GM12878 (cell line): Measurements from ENCODE around the gene ZNF154. TPM values are rescaled to one million over a fixed set of nuclear protein-coding genes. Genes with fewer than 3 reads are reported as not detected.

ENCODE experiments used
- ATAC-seq: fragments of 200-7000 bp; cut with Tn5 transposase; 3 replicates; pipeline ENCODE4 v1.9.1; 2020; ENCODE audit warnings: mild to moderate bottlenecking, moderate library complexity
- BruUV-seq: library from RNA; stranded (reverse); fragments of 400-500 nt; replicated peaks from 2 replicates; lab custom pipeline; 2021; lab: Mats Ljungman, UMichigan
- CTCF ChIA-PET: fragments of 300-600 bp; sonication (Branson Sonifier 250); formaldehyde crosslinking; extraction: SDS; loops from one replicate; lab custom pipeline; 2021; ENCODE audit warnings: inconsistent platforms; lab: Yijun Ruan, JAX
- POLR2A ChIA-PET: fragments of 350-600 bp; formaldehyde crosslinking; extraction: SDS; loops from one replicate; lab custom pipeline; 2021; ENCODE audit warnings: inconsistent platforms; lab: Charles Lee
- RAD21 ChIA-PET: fragments of 300-600 bp; sonication (Branson Sonifier 250); formaldehyde crosslinking; loops from one replicate; lab custom pipeline; 2023; ENCODE audit warnings: antibody characterized with exemption; ENCODE audit not compliant: unreplicated experiment; lab: Charles Lee
- SMC1A ChIA-PET: fragments of 300-600 bp; sonication (Branson Sonifier 250); formaldehyde crosslinking; loops from one replicate; lab custom pipeline; 2023; ENCODE audit not compliant: unreplicated experiment, uncharacterized antibody; lab: Charles Lee
- DNase-seq: peaks from one replicate; pipeline ENCODE4 v3.0.0-alpha.2; 2011; ENCODE audit warnings: low read depth, low spot score
- FAIRE-seq: peaks from 3 replicates; lab custom pipeline; 2011; peaks lifted over from hg19 to GRCh38; lab: Jason Lieb, UNC
- H2AFZ ChIP-seq: 2 replicates; pipeline ENCODE4 v1.6.0; 2011; ENCODE audit warnings: low read depth, low read length, control low read depth; ENCODE audit not compliant: control insufficient read depth
- H3K27ac ChIP-seq: 2 replicates; pipeline ENCODE4 v1.5.1; 2011; ENCODE audit warnings: control low read depth; ENCODE audit not compliant: control insufficient read depth, insufficient read depth
- H3K27me3 ChIP-seq, 2 experiments: replicated peaks in 1 of 2; 2 replicates each; pipeline versions ENCODE4 v1.6.0 to v1.6.1; 2011; ENCODE audit warnings: low read length in 1 of 2; ENCODE audit not compliant: control insufficient read depth in 2 of 2, insufficient read depth in 2 of 2
- H3K36me3 ChIP-seq, 2 experiments: 2 replicates each; pipeline ENCODE4 v1.5.1; 2011; ENCODE audit warnings: low read length in 1 of 2; ENCODE audit not compliant: control insufficient read depth in 2 of 2, insufficient read depth in 2 of 2
- H3K4me1 ChIP-seq: 2 replicates; pipeline ENCODE4 v1.6.1; 2011; ENCODE audit warnings: mild to moderate bottlenecking, low read length, moderate library complexity, mixed read lengths; ENCODE audit not compliant: control insufficient read depth, insufficient read depth
- H3K4me2 ChIP-seq: 2 replicates; pipeline ENCODE4 v1.6.0; 2011; ENCODE audit warnings: control low read depth; ENCODE audit not compliant: control insufficient read depth, insufficient read depth
- H3K4me3 ChIP-seq: fragments of 200-600 bp; sonication (generic); 2 replicates; pipeline ENCODE4 v1.5.1; 2016
- H3K79me2 ChIP-seq: 2 replicates; pipeline ENCODE4 v1.6.0; 2011; ENCODE audit warnings: low read length; ENCODE audit not compliant: control insufficient read depth, insufficient read depth
- H3K9ac ChIP-seq: 2 replicates; pipeline ENCODE4 v1.8.0; 2011; ENCODE audit warnings: low read length, control low read depth, mixed read lengths; ENCODE audit not compliant: control insufficient read depth, insufficient read depth
- H3K9me3 ChIP-seq: replicated peaks from 3 replicates; pipeline ENCODE4 v1.5.1; 2011; ENCODE audit warnings: mild to moderate bottlenecking, low read length; ENCODE audit not compliant: control insufficient read depth, insufficient read depth
- H4K20me1 ChIP-seq: 2 replicates; pipeline ENCODE4 v1.6.0; 2011; ENCODE audit not compliant: control insufficient read depth, insufficient read depth
- ESRRA ChIP-seq: IDR thresholded peaks from 2 replicates; pipeline ENCODE4 v1.6.1; 2012; ENCODE audit warnings: mild to moderate bottlenecking, low read length, improper control_type of control experiment
- NR2F1 ChIP-seq: fragments of 450-650 bp; conservative IDR thresholded peaks from 2 replicates; pipeline ENCODE4 v1.6.1; 2017; ENCODE audit warnings: mild to moderate bottlenecking
- PAX5 ChIP-seq: IDR thresholded peaks from 2 replicates; pipeline ENCODE4 v1.6.1; 2011; ENCODE audit warnings: low read depth, low read length, borderline replicate concordance
- PML ChIP-seq: IDR thresholded peaks from 2 replicates; pipeline ENCODE4 v1.6.1; 2012; ENCODE audit warnings: low read length, inconsistent platforms
- RUNX3 ChIP-seq: IDR thresholded peaks from 2 replicates; pipeline ENCODE4 v1.6.1; 2012; ENCODE audit warnings: low read length, inconsistent platforms
- TAF1 ChIP-seq: IDR thresholded peaks from 2 replicates; pipeline ENCODE4 v1.6.1; 2011; ENCODE audit warnings: mild to moderate bottlenecking, low read depth, low read length, borderline replicate concordance
- WGBS: methylation state at CpG from one replicate; pipeline ENCODE4 v1.1.6; 2016; ENCODE audit warnings: low lambda C conversion rate; ENCODE audit not compliant: insufficient replicate concordance, insufficient coverage; ENCODE audit errors: missing lambda C conversion rate; 5-methylcytosine and 5-hydroxymethylcytosine counted together
- in situ Hi-C: fragments of 300-500 bp; cut with MboI; formaldehyde crosslinking; loops from 9 replicates; pipeline ENCODE4 v1.14.3; 2018; ENCODE audit warnings: mixed read lengths
- intact Hi-C: fragments of 100-400 bp; cut with micrococcal nuclease; formaldehyde crosslinking; loops from one replicate; pipeline ENCODE4 v1.14.2; 2022; ENCODE audit not compliant: unreplicated experiment
- polyA plus RNA-seq, 11 experiments: library from polyadenylated mRNA; depleted of rRNA in 4 of 11; unstranded in 6 of 11; stranded (reverse) in 5 of 11; fragments of >200 nt; fragmentation: Nextera tagmentation in 4 of 11; fragmentation: Illumina TruSeq in 1 of 11; extraction: Ambion mirVana in 4 of 11; extraction: Trizol in 1 of 11; gene quantifications; 1 replicate in 1 of 11; 2 replicates in 10 of 11; pipeline versions ENCODE4 v1.2.1 to v1.2.3, GENCODE V29; 2011 to 2016; ENCODE audit warnings: inconsistent platforms in 2 of 11, missing spikeins in 2 of 11, low read depth in 1 of 11
- total RNA-seq, 4 experiments: library from RNA; depleted of rRNA in 3 of 4; stranded (reverse); fragments of >200 nt in 3 of 4; fragmentation: Illumina TruSeq in 1 of 4; extraction: Trizol in 1 of 4; gene quantifications; 2 replicates each; pipeline versions ENCODE4 v1.2.1 to v1.2.3, GENCODE V29; 2013 to 2021
- TF ChIP-seq, protein P1 (sequence below): IDR thresholded peaks from 2 replicates; pipeline ENCODE4 v1.6.1; 2012; ENCODE audit warnings: low read depth, low read length, improper control_type of control experiment
- TF ChIP-seq, protein P2 (sequence below): IDR thresholded peaks from 2 replicates; pipeline ENCODE4 v1.6.1; 2011; ENCODE audit warnings: mild to moderate bottlenecking, low read depth, low read length, moderate library complexity; ENCODE audit not compliant: insufficient replicate concordance
- TF ChIP-seq, protein P3 (sequence below), 3 experiments: IDR thresholded peaks in 2 of 3; conservative IDR thresholded peaks in 1 of 3; 2 replicates each; pipeline ENCODE4 v1.5.1; 2011; ENCODE audit warnings: low read depth in 3 of 3, low read length in 3 of 3, mild to moderate bottlenecking in 3 of 3, control low read depth in 2 of 3, moderate library complexity in 2 of 3, inconsistent platforms in 1 of 3, mixed read lengths in 1 of 3; ENCODE audit not compliant: control insufficient read depth in 2 of 3, insufficient read depth in 1 of 3; ENCODE audit errors: extremely low read depth in 1 of 3
- TF ChIP-seq, protein P4 (sequence below): IDR thresholded peaks from 2 replicates; pipeline ENCODE4 v1.6.1; 2012; ENCODE audit warnings: low read length, inconsistent platforms

Gene ZNF154
- total and polyA plus RNA-seq, 10 of the 15 experiments (the other 5 are each of a cell fraction or from before 2014, with no cell fraction given): 0.22 to 1.9 (median 1.1) TPM

DNA sequence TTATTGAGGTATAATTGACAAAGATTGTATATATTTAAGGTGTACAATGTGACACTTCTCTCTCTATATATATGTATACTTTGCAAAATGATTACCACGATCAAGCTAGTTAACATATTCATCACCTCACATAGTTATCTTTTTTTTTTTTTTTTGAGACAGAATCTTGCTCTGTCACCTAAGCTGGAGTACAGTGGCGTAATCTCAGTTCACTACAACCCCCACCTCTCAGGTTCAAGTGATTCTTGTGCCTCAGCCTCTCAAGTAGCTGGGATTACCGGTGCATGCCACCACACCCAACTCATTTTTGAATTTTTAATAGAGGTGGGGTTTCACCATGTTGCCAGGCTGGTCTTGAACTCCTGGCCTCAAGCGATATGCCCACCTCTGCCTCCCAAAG lies 36.5 kb downstream of the ZNF154 start:
- H3K27ac ChIP-seq: no peak overlapping the region
- TF ChIP-seq PAX5 (no peak), ESRRA (no peak), TAF1 (no peak), NR2F1 (no peak), PML (no peak), RUNX3 (no peak)
- TF ChIP-seq, protein P1, sequence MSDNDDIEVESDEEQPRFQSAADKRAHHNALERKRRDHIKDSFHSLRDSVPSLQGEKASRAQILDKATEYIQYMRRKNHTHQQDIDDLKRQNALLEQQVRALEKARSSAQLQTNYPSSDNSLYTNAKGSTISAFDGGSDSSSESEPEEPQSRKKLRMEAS: no peak
- TF ChIP-seq, protein P2, sequence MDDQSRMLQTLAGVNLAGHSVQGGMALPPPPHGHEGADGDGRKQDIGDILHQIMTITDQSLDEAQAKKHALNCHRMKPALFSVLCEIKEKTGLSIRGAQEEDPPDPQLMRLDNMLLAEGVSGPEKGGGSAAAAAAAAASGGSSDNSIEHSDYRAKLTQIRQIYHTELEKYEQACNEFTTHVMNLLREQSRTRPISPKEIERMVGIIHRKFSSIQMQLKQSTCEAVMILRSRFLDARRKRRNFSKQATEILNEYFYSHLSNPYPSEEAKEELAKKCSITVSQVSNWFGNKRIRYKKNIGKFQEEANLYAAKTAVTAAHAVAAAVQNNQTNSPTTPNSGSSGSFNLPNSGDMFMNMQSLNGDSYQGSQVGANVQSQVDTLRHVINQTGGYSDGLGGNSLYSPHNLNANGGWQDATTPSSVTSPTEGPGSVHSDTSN: no peak
- TF ChIP-seq, protein P3, sequence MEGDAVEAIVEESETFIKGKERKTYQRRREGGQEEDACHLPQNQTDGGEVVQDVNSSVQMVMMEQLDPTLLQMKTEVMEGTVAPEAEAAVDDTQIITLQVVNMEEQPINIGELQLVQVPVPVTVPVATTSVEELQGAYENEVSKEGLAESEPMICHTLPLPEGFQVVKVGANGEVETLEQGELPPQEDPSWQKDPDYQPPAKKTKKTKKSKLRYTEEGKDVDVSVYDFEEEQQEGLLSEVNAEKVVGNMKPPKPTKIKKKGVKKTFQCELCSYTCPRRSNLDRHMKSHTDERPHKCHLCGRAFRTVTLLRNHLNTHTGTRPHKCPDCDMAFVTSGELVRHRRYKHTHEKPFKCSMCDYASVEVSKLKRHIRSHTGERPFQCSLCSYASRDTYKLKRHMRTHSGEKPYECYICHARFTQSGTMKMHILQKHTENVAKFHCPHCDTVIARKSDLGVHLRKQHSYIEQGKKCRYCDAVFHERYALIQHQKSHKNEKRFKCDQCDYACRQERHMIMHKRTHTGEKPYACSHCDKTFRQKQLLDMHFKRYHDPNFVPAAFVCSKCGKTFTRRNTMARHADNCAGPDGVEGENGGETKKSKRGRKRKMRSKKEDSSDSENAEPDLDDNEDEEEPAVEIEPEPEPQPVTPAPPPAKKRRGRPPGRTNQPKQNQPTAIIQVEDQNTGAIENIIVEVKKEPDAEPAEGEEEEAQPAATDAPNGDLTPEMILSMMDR (IDR thresholded peaks at IDR 0.05 in 2 of 3, conservative IDR thresholded peaks at IDR 0.05 in 1 of 3; ENCODE audit: control insufficient read depth in 2 of 3, extremely low read depth in 1 of 3, insufficient read depth in 1 of 3, low read depth in 3 of 3, low read length in 3 of 3): no peak
- TF ChIP-seq, protein P4, sequence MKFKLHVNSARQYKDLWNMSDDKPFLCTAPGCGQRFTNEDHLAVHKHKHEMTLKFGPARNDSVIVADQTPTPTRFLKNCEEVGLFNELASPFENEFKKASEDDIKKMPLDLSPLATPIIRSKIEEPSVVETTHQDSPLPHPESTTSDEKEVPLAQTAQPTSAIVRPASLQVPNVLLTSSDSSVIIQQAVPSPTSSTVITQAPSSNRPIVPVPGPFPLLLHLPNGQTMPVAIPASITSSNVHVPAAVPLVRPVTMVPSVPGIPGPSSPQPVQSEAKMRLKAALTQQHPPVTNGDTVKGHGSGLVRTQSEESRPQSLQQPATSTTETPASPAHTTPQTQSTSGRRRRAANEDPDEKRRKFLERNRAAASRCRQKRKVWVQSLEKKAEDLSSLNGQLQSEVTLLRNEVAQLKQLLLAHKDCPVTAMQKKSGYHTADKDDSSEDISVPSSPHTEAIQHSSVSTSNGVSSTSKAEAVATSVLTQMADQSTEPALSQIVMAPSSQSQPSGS: no peak
- RAD21 ChIA-PET: no interaction called here
- no peaks in the 10 kb centered on the region; the same call in 2 of the 3 replicates for H3K9me3 ChIP-seq
- BruUV-seq: no TSS peak
- CTCF ChIA-PET: interaction anchor here (1.9 kb wide), 1 partner anchor 10 kb away, joined by 7 read pairs; the partner anchor contains the start of gene ZNF551
- ATAC-seq (no peak), FAIRE-seq (no peak), DNase-seq (no peak)
- H3K4me2 ChIP-seq: no peak overlapping the region
- H3K79me2 ChIP-seq: no peaks in the 10 kb centered on the region
- no peaks in the 10 kb centered on the region for H3K36me3 ChIP-seq
- intact Hi-C loops (no loop called here), in situ Hi-C loops (no loop called here)
- SMC1A ChIA-PET: no interaction called here
- POLR2A ChIA-PET: no interaction called here
- no peaks in the 10 kb centered on the region for H3K4me1 ChIP-seq
- H3K4me3 ChIP-seq: no peak overlapping the region
- H4K20me1 ChIP-seq: no peaks in the 10 kb centered on the region
- H2AFZ ChIP-seq: no peak overlapping the region
- H3K27me3 ChIP-seq: no peaks in the 10 kb centered on the region
- no peak overlapping the region for H3K9ac ChIP-seq
- WGBS: 36% methylated on average over 4 of the region's 4 CpGs
